HG02623 (cell line): ENCODE results near the gene LAIR2.
"Not testable (repeated sequence)": the region's sequence is repeated elsewhere in the genome, so short reads cannot be mapped to it uniquely, and the experiment has no call there.

Source experiments
- ATAC-seq: cut with Tn5 transposase; IDR thresholded peaks from one replicate; pipeline ENCODE4 v1.9.1; 2021; ENCODE audit warnings: moderate library complexity; ENCODE audit not compliant: unreplicated experiment

The LAIR2 gene

GRCh38 chr19:54492568-54492967 is 10.1 kb upstream of the LAIR2 start:
- no peak for ATAC-seq

GRCh38 chr19:54493056-54493455 is 9.6 kb upstream of the LAIR2 start:
- not testable (repeated sequence) for ATAC-seq

GRCh38 chr19:54493967-54494585 is 8.6 kb upstream of the LAIR2 start:
- ATAC-seq: no peak

GRCh38 chr19:54495284-54495683 is 7.3 kb upstream of the LAIR2 start:
- not testable (repeated sequence) for ATAC-seq

- ATAC-seq: not testable (repeated sequence)
These were observed 4.7 kb upstream of the LAIR2 start for GRCh38 chr19:54497747-54498450.

DNA sequence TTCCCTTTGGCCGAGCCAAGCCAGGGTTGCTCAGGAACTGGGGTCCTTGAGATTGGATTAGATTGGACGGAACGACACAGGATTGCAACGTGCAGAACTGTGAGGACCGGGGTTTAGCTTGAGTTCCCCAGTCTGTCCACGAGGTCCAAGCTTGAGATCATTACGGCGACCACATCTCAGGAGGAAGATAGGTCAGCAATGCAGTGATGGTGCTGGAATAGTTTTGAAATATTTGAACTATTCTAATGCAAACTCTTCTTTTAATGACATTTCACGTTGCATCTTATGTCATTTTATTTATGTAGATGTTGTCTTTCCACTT is 4.2 kb upstream of the LAIR2 start:
- ATAC-seq: not testable (repeated sequence)

GRCh38 chr19:54505542-54505941 is 2.9 kb downstream of the LAIR2 start:
- not testable (repeated sequence) for ATAC-seq

DNA sequence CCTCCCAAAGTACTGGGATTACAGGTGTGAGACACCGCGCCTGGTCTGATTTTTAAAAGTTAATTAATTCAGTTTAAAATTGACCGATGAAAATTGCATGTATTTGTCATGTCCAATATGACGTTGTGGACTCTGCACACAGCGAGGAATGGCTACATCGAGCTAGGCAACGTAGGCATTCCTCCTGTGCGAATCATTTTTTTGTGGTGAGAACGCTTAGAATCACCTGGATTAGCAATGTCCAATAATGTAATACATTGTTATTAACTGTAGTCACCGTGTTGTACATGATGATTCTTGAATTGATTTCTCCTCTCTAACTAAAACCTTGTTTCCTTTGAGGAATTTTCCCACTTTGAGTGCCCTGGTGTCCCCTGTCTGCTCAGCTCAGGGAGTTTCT is 3.4 kb downstream of the LAIR2 start:
- no peak for ATAC-seq

DNA sequence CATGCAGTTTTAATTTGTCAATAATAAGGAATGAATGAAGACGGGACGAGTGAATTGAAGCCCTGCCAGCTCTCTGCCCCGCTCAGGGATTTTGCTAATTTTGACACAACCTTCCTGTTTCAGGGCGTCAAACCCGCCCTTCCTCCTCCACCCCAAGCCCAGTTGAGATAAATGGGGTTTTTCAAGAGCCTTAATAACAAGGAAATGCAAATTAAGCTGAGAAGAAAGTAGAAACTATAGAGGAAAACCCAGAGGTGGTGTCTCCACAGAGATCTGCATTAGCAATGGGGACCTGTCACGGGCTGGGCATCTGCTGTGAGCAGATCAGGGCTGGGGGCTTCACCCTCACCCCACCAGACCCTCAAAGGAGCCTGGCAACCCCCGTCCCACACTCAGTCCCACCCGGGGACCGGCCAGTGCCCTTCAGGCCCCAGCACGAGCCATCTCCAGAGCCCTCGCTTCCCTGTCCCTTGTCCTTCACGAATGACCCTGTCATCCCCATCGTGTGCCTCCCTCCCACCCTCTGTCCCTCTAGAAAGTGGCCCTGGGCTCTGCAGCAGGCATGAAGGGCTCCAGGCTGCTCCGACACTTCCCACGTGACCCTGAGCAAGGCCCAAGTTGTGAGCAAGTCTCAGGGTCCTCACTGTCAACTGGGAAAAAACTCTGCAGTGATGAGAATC is 4.5 kb downstream of the LAIR2 start:
- ATAC-seq: not testable (repeated sequence)

DNA sequence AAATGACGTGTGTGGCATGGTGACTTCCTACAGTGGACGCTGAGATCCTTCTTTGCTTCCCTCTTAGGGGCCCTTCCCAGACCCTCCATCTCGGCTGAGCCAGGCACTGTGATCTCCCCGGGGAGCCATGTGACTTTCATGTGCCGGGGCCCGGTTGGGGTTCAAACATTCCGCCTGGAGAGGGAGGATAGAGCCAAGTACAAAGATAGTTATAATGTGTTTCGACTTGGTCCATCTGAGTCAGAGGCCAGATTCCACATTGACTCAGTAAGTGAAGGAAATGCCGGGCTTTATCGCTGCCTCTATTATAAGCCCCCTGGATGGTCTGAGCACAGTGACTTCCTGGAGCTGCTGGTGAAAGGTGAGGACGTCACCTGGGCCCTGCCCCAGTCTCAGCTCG is 5.2 kb downstream of the LAIR2 start:
- no peak for ATAC-seq

DNA sequence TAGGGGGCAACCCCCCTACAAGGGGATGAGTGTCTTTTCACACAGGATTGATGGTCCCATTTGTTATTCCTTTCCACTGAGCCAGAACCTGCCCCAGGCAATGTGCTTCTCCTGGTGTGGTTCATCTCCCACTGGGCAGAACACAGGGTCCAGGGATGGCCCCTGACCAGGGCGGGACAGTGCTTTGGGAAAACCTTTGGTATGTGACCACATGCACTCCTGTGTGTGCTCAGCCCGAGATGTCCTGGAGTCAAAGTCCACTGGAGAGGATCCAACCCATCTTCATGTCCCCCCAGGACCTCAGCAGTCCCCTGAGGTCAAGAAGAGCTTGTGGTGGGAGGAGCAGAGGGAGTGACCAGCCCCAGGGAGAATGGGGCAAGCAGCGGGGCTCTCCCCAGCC is 5.9 kb downstream of the LAIR2 start:
- not testable (repeated sequence) for ATAC-seq

DNA sequence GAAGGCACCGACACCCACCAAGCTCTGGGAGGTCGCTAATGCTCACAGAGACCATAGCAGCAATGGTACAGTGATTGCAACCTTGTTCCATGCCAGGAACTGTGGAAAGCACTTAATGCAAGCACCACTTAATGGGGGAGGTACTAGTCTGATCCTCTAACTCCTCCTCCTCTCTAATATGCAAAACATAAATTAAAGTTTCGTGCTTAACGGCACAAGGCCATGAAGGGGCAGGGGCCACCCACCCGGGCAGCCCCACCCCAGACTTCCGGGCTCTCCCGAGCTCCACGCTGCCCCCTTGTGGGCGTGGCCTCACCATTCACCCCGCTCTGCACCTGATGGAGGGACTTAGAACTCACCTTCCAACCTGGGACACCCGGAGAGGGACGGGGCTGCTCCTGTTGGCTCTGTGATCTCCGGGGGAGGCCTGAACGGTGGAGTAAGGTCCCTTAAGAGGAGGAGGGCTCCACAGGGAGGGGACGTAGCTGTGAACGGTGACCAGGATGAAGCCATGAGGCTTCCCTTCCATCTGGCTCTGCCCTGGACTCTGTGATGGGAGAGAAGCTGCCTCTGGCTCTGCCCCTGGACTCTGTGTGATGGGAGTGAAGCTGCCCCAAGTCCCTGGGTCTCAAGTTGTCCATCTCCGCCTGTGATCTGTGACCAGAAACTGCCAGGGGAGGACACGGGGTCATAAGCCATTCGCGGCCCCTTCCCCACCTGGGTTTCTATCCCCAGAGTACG is 6.7 kb downstream of the LAIR2 start:
- not testable (repeated sequence) for ATAC-seq

DNA sequence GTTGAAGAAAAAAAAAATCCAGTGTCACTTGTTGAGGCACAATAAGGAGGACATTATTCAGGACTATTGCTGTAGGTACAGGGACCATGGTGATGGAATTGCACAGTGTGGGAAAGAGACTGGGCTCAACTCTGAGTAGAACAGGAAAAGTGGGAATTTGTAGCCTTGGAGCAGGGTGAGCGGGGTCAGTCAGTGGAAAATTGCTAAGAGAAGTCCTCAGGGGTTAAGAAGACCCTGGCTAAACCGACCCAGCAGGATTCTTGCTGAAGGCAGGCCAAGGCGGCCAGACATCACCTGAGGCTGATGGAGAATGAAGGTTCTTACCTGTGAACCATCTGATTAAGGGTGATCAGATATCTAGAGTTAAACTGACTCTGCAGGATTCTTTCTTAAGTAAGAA is 12.5 kb downstream of the LAIR2 start:
- no peak for ATAC-seq

- ATAC-seq: no peak
These were observed 14.9 kb downstream of the LAIR2 start for GRCh38 chr19:54517483-54517882.

DNA sequence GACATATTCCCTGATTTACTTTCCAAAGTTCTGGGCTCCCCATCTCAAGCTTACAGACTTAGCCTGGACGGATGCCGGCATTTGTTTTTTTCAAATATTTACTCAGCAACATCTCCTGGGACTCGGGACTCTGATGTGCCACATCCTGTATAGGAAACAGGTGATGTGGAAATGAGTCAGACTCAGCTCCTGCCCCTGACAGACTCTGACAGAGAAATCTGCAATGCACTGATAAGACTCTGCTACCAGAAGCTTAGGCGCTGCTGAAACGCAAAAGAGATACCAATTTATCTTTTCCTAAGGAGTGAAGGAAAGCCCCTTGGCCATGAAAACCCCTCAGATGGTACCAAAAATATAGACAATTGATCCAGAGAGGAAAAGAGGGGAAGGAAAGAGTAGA is 16.2 kb downstream of the LAIR2 start:
- no peak for ATAC-seq

DNA sequence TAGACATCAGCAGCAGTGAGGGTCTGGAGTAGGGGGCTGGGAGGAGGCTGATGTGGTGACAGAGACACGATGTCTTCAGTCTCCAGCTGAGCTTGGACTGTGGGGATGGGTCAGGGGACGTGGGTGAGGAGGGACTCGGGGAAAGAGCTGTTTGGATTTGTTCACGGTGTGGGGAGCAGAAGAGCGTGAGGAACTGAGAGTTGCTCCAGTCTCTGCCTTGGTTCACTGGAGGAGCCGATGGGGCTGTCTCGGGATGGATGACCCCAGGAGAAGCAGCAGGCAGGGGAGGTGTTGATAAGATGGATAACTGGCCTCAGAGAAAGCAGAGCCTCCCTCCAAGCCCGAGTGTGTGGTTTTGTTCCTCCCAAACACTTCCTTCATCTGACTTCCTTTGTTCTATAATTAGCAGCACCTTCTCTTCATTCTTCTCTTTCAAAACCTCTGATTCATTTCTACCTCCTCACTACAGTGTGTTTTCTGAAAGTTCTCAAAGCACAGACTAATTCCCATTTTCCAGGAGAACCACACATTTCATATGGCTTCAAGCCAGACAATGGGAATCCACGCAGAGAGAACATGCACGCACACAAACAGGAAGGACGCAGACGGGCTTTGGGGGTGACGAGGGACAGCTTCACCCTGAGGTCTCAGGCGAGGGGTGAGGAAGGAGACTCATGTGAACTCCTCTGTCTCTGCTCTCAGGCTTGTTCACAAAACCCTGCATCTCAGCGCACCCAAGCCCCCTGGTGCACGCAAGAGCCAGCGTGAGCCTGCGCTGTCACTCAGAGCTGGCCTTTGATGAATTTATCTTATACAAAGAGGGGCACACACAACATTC is 18.6 kb downstream of the LAIR2 start:
- ATAC-seq: no peak

- ATAC-seq: no peak
These were observed 19.4 kb downstream of the LAIR2 start for GRCh38 chr19:54521860-54522513.

DNA sequence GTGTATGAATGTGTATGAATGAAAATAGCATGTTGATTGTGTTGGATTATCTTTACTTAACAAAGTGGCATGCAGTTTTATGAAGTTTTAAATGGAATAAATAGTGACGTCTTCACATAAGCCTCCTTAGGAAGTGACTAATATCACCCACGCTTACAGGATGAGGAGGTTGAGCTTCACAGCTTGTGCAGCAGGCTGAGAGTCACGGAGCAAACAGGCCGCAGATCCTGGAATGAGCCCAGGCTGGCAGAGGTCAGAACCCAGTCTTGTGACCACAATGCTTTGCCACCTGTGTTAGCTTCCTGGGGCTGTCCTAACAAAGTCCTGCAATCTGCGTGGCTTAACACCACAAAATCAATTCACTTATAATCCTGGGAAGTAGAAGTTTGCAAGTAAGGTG is 20.8 kb downstream of the LAIR2 start:
- no peak for ATAC-seq

DNA sequence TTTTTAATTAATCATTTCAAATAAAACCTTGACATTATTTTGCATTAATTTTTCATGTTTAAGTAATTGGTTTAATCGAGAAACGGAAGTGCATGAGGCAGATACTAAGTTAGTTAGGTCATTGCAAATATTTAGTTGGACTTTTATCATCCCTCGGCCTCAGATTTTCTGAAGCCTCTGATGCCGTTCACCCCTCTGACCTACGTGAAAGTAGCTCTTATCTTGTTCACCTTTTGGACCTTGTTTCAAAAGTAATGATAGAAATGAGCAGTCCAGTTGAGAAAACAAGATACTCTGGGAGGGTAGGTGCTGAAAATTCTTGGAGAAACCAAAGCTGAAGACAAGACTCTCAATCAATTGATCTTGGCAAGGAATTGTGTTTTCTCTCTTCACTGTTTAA is 23.0 kb downstream of the LAIR2 start:
- no peak for ATAC-seq

- no peak for ATAC-seq
These were observed 24.3 kb downstream of the LAIR2 start for GRCh38 chr19:54526972-54527371.
